Stomach (tissue), 9 donors: Measurements from ENCODE around the gene ACSL3. TPM values are rescaled to one million over a fixed set of nuclear protein-coding genes. Genes with fewer than 3 reads are reported as not detected.

Experiments
- DNase-seq, 2 donors: peaks; one replicate each; pipeline versions ENCODE4 v3.0.0 to v3.0.0-alpha.2; 2013 to 2019
- H3K27ac ChIP-seq, 5 donors: fragments of 200-600 bp in 4 of 5; sonication (generic) in 4 of 5; one replicate each; pipeline ENCODE4 v1.5.1; 2013 to 2019; ENCODE audit warnings: mild to moderate bottlenecking in 1 of 5, moderate library complexity in 1 of 5
- H3K27me3 ChIP-seq, 3 donors: fragments of 200-600 bp; sonication (generic); one replicate each; pipeline ENCODE4 v1.5.1; 2017 to 2019; ENCODE audit warnings: mixed run types in 1 of 3
- H3K36me3 ChIP-seq, 4 donors: fragments of 200-600 bp; sonication (generic); 1 replicate in 3 of 4; 2 replicates in 1 of 4; pipeline ENCODE4 v1.5.1; 2016 to 2019
- H3K4me1 ChIP-seq, 4 donors: fragments of 200-600 bp; sonication (generic); one replicate each; pipeline ENCODE4 v1.5.1; 2016 to 2019
- H3K4me3 ChIP-seq, 4 donors: fragments of 200-600 bp; sonication (generic) in 3 of 4; one replicate each; pipeline ENCODE4 v1.5.1; 2016 to 2019; ENCODE audit warnings: mild to moderate bottlenecking in 1 of 4
- H3K9me3 ChIP-seq, 4 donors: fragments of 200-600 bp; sonication (generic); one replicate each; pipeline ENCODE4 v1.5.1; 2016 to 2019
- EP300 ChIP-seq: sonication (generic); formaldehyde crosslinking; IDR thresholded peaks from one replicate; pipeline ENCODE4 v1.6.1; 2017; ENCODE audit warnings: antibody characterized with exemption
- POLR2A ChIP-seq, 4 donors: fragments of 450-650 bp; IDR thresholded peaks; one replicate each; pipeline ENCODE4 v1.6.1; 2016; ENCODE audit warnings: antibody characterized with exemption in 4 of 4, control low read depth in 2 of 4, mild to moderate bottlenecking in 1 of 4, moderate library complexity in 1 of 4
- POLR2AphosphoS5 ChIP-seq, 3 donors: sonication (generic); formaldehyde crosslinking; IDR thresholded peaks; one replicate each; pipeline ENCODE4 v1.6.1; 2016; ENCODE audit warnings: antibody characterized with exemption in 3 of 3
- WGBS, 5 donors: extraction: QIAGEN DNeasy Blood & Tissue Kit in 3 of 5; methylation state at CpG; one replicate each; pipeline versions ENCODE4 v1.1.5 to v1.1.7; 2013 to 2018; 5-methylcytosine and 5-hydroxymethylcytosine counted together
- intact Hi-C: fragments of 100-400 bp; cut with DNase I; formaldehyde crosslinking; loops from one replicate; pipeline ENCODE4 v1.15.1; 2023; ENCODE audit warnings: low total_unique reads
- polyA plus RNA-seq, 3 donors: library from polyadenylated mRNA; stranded (reverse); fragments of 200-250 nt; gene quantifications; one replicate each; pipeline ENCODE4 v1.2.3, GENCODE V29; 2013
- total RNA-seq, 5 donors: library from RNA; depleted of rRNA; stranded (reverse); fragments of >200 nt; gene quantifications; one replicate each; pipeline versions ENCODE4 v1.1.0 to v1.2.3, GENCODE V29; 2014 to 2016
- TF ChIP-seq, protein P1 (sequence below), 7 experiments: fragments of 450-650 bp in 4 of 7; fragments of 200-600 bp in 3 of 7; sonication (generic) in 3 of 7; IDR thresholded peaks; one replicate each; pipeline ENCODE4 v1.5.1; 2016 to 2019; ENCODE audit warnings: antibody characterized with exemption in 7 of 7, control low read depth in 2 of 7, mild to moderate bottlenecking in 1 of 7
- donor health status: healthy with polysubstance abuse.
- donor health status: Bipolar disorder and iron deficiency.
- donor health status: healthy.

Gene ACSL3
- total and polyA plus RNA-seq, 8 donors, result 10.5 to 234 (median 52.9) TPM

- Histone ChIP-seq H3K36me3 (no peaks in the 10 kb centered on the region), H3K27me3 (no peaks in the 10 kb centered on the region), H3K9me3 (no peaks in the 10 kb centered on the region), H3K27ac (peak overlapping the region; percentile 75 to 99 (median 97)), H3K4me1 (peaks cover 21 to 67% (median 51%) of the 10 kb centered on the region in 4 donors), H3K4me3 (peak overlapping the region; percentile 78 to 91 (median 84))
- 14 to 31% (median 17%) methylated on average over 7 of the region's 7 CpGs for WGBS, 5 donors
- intact Hi-C loops, result no loop called here
- peak in 1 of 2 donors; percentile 77 for DNase-seq
- TF ChIP-seq POLR2A (IDR thresholded peaks at IDR 0.05), result no peak
- TF ChIP-seq, protein P1, sequence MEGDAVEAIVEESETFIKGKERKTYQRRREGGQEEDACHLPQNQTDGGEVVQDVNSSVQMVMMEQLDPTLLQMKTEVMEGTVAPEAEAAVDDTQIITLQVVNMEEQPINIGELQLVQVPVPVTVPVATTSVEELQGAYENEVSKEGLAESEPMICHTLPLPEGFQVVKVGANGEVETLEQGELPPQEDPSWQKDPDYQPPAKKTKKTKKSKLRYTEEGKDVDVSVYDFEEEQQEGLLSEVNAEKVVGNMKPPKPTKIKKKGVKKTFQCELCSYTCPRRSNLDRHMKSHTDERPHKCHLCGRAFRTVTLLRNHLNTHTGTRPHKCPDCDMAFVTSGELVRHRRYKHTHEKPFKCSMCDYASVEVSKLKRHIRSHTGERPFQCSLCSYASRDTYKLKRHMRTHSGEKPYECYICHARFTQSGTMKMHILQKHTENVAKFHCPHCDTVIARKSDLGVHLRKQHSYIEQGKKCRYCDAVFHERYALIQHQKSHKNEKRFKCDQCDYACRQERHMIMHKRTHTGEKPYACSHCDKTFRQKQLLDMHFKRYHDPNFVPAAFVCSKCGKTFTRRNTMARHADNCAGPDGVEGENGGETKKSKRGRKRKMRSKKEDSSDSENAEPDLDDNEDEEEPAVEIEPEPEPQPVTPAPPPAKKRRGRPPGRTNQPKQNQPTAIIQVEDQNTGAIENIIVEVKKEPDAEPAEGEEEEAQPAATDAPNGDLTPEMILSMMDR (IDR thresholded peaks at IDR 0.05), result peak in 1 of 7 experiments; percentile 30
Observed at GRCh38 chr2:222862106-222862908, 1.5 kb downstream of the ACSL3 start.

GRCh38 chr2:222862909-222863544 lies 2.2 kb downstream of the ACSL3 start:
- intact Hi-C loops, result no loop called here

GRCh38 chr2:222864296-222864695 lies 3.5 kb downstream of the ACSL3 start:
- peak in 1 of 2 donors; percentile 31 for DNase-seq
- 51 to 78% (median 61%) methylated on average over 3 of the region's 3 CpGs for WGBS, 5 donors
- Histone ChIP-seq H3K27ac (peak overlapping the region in 4 of 5 donors; percentile 4 to 45 (median 22)), H3K27me3 (no peaks in the 10 kb centered on the region), H3K4me3 (no peak overlapping the region), H3K4me1 (peaks cover 21 to 86% (median 64%) of the 10 kb centered on the region in 4 donors), H3K36me3 (no peaks in the 10 kb centered on the region), H3K9me3 (no peaks in the 10 kb centered on the region)
- intact Hi-C loops, result no loop called here
- TF ChIP-seq POLR2A (IDR thresholded peaks at IDR 0.05), result no peak
- no peak for TF ChIP-seq POLR2AphosphoS5 (IDR thresholded peaks at IDR 0.05)
- TF ChIP-seq, protein P1 (IDR thresholded peaks at IDR 0.05), result no peak
- TF ChIP-seq EP300, result no peak

More at GRCh38 chr2:222862909-222863544, 2.2 kb downstream of the ACSL3 start:
- H3K36me3 ChIP-seq, result no peaks in the 10 kb centered on the region
- H3K4me3 ChIP-seq, result peak overlapping the region in 3 of 4 donors; percentile 79 to 91 (median 88)
- H3K27ac ChIP-seq, result peak overlapping the region in 4 of 5 donors; percentile 97 to 99 (median 97)
- no peaks in the 10 kb centered on the region for H3K9me3 ChIP-seq
- H3K4me1 ChIP-seq, result peaks cover 21 to 74% (median 54%) of the 10 kb centered on the region in 4 donors
- DNase-seq, result no peak
- no peaks in the 10 kb centered on the region for H3K27me3 ChIP-seq
- 31 to 50% (median 35%) methylated on average over 6 of the region's 6 CpGs for WGBS, 5 donors
- TF ChIP-seq POLR2A (IDR thresholded peaks at IDR 0.05) (no peak), EP300 (no peak), POLR2AphosphoS5 (IDR thresholded peaks at IDR 0.05) (no peak)
- TF ChIP-seq, protein P1 (IDR thresholded peaks at IDR 0.05), result no peak

GRCh38 chr2:222865301-222865700 lies 4.5 kb downstream of the ACSL3 start:
- TF ChIP-seq EP300, result no peak
- DNase-seq, result no peak
- intact Hi-C loops, result no loop called here
- H3K27me3 ChIP-seq, result no peaks in the 10 kb centered on the region
- H3K4me3 ChIP-seq, result no peak overlapping the region
- H3K36me3 ChIP-seq, result no peaks in the 10 kb centered on the region
- H3K27ac ChIP-seq, result peak overlapping the region in 1 of 5 donors; percentile 45
- 27 to 54% (median 32%) methylated on average over 2 of the region's 2 CpGs for WGBS, 5 donors
- H3K9me3 ChIP-seq, result no peaks in the 10 kb centered on the region
- peaks cover 20 to 86% (median 64%) of the 10 kb centered on the region in 4 donors for H3K4me1 ChIP-seq
